LNCaP clone FGC (cell line): Measurements from ENCODE around the gene DISP3.

Experiments
- DNase-seq: peaks from one replicate; pipeline ENCODE4 v3.0.0-alpha.2; 2011; ENCODE audit warnings: low read depth
- H3K4me3 ChIP-seq: 2 replicates; pipeline ENCODE4 v1.5.1; 2011; ENCODE audit warnings: mild to moderate bottlenecking, low read depth, low read length, control low read depth
- TF ChIP-seq, protein P1 (sequence below): IDR thresholded peaks from 2 replicates; pipeline ENCODE4 v1.5.1; 2012; ENCODE audit warnings: mild to moderate bottlenecking; ENCODE audit not compliant: control insufficient read depth, insufficient read depth; ENCODE audit errors: extremely low read depth

DISP3 gene

DNA sequence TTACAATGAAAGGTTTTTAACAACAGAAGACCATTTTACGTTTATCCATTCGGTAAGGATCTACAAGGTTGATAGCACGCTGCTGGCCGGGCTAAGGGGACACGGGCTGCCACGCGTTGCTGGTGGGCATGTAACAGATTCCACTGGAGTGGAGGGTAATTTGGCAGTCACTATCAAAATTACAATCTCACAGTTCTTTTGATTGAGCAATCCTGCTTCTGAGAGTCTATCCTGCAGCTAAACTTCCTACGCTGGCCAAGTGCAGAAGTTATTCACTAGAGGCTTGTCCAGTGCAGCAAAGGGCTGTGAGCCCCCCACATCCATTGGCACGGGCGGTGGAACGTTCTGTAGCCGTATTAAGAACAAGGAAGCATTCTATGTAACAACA is 61.8 kb downstream of the DISP3 start:
- H3K4me3 ChIP-seq = no peak overlapping the region
- TF ChIP-seq, protein P1, sequence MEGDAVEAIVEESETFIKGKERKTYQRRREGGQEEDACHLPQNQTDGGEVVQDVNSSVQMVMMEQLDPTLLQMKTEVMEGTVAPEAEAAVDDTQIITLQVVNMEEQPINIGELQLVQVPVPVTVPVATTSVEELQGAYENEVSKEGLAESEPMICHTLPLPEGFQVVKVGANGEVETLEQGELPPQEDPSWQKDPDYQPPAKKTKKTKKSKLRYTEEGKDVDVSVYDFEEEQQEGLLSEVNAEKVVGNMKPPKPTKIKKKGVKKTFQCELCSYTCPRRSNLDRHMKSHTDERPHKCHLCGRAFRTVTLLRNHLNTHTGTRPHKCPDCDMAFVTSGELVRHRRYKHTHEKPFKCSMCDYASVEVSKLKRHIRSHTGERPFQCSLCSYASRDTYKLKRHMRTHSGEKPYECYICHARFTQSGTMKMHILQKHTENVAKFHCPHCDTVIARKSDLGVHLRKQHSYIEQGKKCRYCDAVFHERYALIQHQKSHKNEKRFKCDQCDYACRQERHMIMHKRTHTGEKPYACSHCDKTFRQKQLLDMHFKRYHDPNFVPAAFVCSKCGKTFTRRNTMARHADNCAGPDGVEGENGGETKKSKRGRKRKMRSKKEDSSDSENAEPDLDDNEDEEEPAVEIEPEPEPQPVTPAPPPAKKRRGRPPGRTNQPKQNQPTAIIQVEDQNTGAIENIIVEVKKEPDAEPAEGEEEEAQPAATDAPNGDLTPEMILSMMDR = no peak
- DNase-seq = no peak

DNA sequence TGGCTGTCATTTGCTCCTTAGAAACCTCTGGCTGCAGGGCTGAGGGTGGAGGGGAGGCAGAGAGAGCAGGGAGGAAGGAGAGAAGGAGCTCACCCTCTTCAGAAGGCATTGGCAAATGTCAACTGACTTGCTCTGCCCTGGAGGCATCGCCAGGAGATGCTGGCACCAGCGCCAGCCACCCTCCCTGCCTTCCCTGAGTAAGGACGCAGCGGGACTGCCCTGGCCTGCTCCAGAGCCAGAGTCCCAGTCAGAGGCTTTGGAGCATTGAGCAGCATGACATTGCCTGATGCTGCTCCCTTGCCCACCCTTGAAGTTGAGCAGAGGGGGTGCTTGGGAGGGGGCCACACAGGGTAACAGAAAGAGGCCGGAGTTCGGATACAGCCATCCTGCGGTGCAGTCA is 62.3 kb downstream of the DISP3 start:
- DNase-seq = no peak
- TF ChIP-seq, protein P1 = no peak
- no peak overlapping the region for H3K4me3 ChIP-seq

DNA sequence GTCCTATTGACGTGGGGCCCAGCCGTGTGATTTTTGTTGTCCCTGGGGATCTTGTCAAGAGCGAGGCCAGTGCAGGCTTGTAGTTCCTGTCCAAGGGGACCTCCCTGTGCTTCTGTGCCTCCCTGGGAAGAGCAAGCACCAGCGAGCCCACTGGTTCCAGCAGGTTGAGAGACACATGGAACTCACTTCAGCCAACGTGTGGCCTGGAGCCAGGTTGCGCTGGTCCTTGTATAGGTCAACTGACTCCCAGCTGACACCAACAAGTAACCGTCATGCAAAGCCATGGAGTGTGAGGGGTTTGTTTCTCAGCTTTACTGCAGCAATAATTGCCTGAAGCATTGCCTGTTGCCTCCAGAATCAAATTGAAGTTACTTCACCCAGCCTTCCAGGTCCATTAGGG is 63.0 kb downstream of the DISP3 start:
- DNase-seq = no peak
- TF ChIP-seq, protein P1 = no peak
- no peak overlapping the region for H3K4me3 ChIP-seq

DNA sequence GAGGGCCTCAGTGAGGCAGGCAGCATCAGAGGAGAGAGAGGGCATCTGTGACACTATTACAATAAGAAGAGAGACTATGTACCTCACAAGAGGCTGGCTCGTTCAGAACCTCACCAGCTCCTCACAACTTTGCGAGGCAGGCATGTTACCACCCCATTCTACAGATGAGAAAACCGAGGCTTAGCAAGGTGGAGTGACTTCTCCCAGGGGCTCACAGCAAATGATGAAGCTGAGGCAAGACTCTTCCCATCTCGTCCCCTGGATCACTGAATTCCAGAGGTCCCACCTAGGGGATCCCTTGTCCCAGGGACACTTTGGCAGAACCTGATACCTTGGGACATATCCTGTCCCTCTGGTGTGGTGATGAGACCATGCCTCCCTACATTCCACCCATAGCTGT is 64.4 kb downstream of the DISP3 start:
- no peak for DNase-seq
- TF ChIP-seq, protein P1 = no peak

DNA sequence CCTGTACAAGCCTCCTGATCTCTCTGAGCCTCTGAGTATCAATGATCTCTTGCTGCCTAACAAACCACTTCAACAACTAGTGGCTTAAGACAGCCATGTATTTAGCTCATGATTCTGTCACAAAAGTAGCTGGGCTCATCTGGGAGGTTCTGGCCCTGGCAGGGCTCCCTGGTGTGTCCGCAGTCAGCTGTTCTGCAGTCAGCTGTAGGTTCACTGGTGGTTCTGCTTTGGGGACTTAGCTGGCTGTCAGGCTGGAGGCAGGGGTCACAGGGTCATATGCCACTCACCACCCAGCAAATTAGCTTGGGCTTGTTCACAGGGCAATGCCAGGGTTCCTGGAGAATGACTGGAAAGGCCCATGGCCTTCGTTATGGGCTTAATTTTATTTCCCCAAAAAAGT is 64.8 kb downstream of the DISP3 start:
- DNase-seq = no peak

More for the DNA sequence above, 64.4 kb downstream of the DISP3 start:
- no peak overlapping the region for H3K4me3 ChIP-seq

DNA sequence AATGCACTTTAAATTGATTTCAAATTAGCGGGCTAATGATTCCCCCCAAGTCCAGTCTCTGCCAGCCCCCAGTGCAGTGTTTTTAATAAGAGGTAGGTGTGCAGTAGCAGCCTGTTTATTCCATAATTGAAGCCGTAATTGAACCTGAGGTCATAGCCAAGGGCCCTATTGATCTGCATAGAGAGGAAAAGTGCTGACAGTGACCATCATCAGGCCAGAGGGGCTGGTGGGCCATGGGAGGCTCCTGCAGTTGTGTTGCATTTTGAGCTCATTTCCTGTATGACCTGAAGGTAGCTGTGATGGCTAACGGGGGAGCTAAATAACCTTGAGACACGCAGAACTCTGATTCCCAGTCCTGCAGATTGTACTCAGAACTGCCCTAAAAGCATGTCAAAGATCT is 67.5 kb downstream of the DISP3 start:
- TF ChIP-seq, protein P1 = no peak
- DNase-seq = no peak
- no peak overlapping the region for H3K4me3 ChIP-seq

More for the DNA sequence above, 64.8 kb downstream of the DISP3 start:
- no peak overlapping the region for H3K4me3 ChIP-seq
- TF ChIP-seq, protein P1 = no peak

DNA sequence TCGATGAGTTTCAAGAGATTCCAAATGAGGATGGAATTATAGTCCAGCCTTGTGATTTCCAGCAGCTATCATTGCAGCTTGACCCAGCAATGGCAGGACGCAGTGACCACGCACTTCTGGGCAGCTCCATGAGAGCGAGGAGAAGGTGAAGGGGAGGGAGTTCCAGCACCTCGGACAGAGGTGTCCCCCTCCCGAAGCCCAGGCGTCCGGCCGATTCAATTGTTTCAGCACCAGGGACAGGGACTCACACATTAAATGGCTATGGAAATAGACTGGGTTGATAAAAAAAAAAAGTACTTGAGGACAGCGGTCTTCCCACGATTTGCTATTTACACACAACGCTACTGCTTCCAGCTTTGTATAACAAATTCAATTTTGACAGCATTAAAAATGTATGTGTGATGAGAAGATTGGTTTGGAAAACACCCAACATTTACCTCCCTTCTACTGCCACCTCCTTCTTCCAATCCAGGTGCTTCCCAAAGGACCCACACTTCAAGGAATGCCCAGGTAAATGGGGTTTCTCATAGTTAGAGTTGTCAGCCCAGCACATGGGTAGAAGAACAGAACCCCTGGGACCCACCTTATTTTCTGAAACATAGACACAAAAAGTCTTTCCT is 71.8 kb downstream of the DISP3 start:
- TF ChIP-seq, protein P1 = no peak
- DNase-seq = peak; percentile 67
- H3K4me3 ChIP-seq = no peak overlapping the region
